Keratinocyte (primary cell): ENCODE measurements around the gene CLK1. TPM values are rescaled to one million over a fixed set of nuclear protein-coding genes. Genes with fewer than 3 reads are reported as not detected.

ENCODE experiments used
- DNase-seq: peaks from one replicate; pipeline ENCODE4 v3.0.0-alpha.2; 2011; ENCODE audit warnings: low read depth, missing footprints, low spot score
- FAIRE-seq: peaks from 2 replicates; lab custom pipeline; 2011; peaks lifted over from hg19 to GRCh38; lab: Jason Lieb, UNC
- H2AFZ ChIP-seq: 2 replicates; pipeline ENCODE4 v1.6.0; 2012; ENCODE audit warnings: low read length, control low read depth, inconsistent platforms; ENCODE audit not compliant: control insufficient read depth
- H3K27ac ChIP-seq: 2 replicates; pipeline ENCODE4 v1.5.1; 2011; ENCODE audit warnings: low read length; ENCODE audit not compliant: control insufficient read depth, insufficient read depth
- H3K27me3 ChIP-seq: 3 replicates; pipeline ENCODE4 v1.6.0; 2011; ENCODE audit warnings: low read length; ENCODE audit not compliant: control insufficient read depth, insufficient read depth; ENCODE audit errors: extremely low read depth
- H3K36me3 ChIP-seq, 2 experiments: 2 replicates in 1 of 2; 3 replicates in 1 of 2; pipeline ENCODE4 v1.5.1; 2011; ENCODE audit warnings: low read length in 2 of 2, mild to moderate bottlenecking in 1 of 2; ENCODE audit not compliant: control insufficient read depth in 2 of 2, insufficient read depth in 2 of 2; ENCODE audit errors: extremely low read depth in 1 of 2
- H3K4me1 ChIP-seq: 3 replicates; pipeline ENCODE4 v1.5.1; 2011; ENCODE audit warnings: low read length; ENCODE audit not compliant: control insufficient read depth, insufficient read depth; ENCODE audit errors: extremely low read depth
- H3K4me2 ChIP-seq: 3 replicates; pipeline ENCODE4 v1.6.0; 2011; ENCODE audit warnings: low read depth, low read length; ENCODE audit not compliant: control insufficient read depth, insufficient read depth; ENCODE audit errors: extremely low read depth
- H3K4me3 ChIP-seq, 3 experiments: fragments of 200-600 bp in 1 of 3; sonication (generic) in 1 of 3; 2 replicates in 2 of 3; 3 replicates in 1 of 3; pipeline ENCODE4 v1.5.1; 2011 to 2016; ENCODE audit warnings: low read length in 3 of 3, mild to moderate bottlenecking in 3 of 3, control low read depth in 2 of 3, inconsistent platforms in 1 of 3, low read depth in 1 of 3, mixed read lengths in 1 of 3, mixed run types in 1 of 3, moderate library complexity in 1 of 3; ENCODE audit not compliant: control insufficient read depth in 2 of 3, insufficient read depth in 2 of 3; ENCODE audit errors: extremely low read depth in 1 of 3
- H3K79me2 ChIP-seq: 2 replicates; pipeline ENCODE4 v1.6.0; 2012; ENCODE audit warnings: low read length; ENCODE audit not compliant: control insufficient read depth, insufficient read depth
- H3K9ac ChIP-seq: 3 replicates; pipeline ENCODE4 v1.6.0; 2011; ENCODE audit warnings: low read length; ENCODE audit not compliant: control insufficient read depth, insufficient read depth; ENCODE audit errors: extremely low read depth
- H3K9me1 ChIP-seq: 3 replicates; pipeline ENCODE4 v1.6.0; 2011; ENCODE audit warnings: low read length; ENCODE audit not compliant: control insufficient read depth, insufficient read depth; ENCODE audit errors: extremely low read depth
- H3K9me3 ChIP-seq: 2 replicates; pipeline ENCODE4 v1.5.1; 2012; ENCODE audit warnings: low read depth, low read length; ENCODE audit not compliant: control insufficient read depth
- H4K20me1 ChIP-seq: 3 replicates; pipeline ENCODE4 v1.6.0; 2011; ENCODE audit warnings: low read length; ENCODE audit not compliant: control insufficient read depth, insufficient read depth; ENCODE audit errors: extremely low read depth
- EZH2 ChIP-seq: IDR thresholded peaks from one replicate; pipeline ENCODE4 v1.6.1; 2012; ENCODE audit warnings: inconsistent platforms, mild to moderate bottlenecking, low read length, moderate library complexity
- dilution Hi-C: fragments of 300-500 bp; cut with MboI; formaldehyde crosslinking; loops from one replicate; pipeline ENCODE4 v1.7.0; 2020; ENCODE audit warnings: low sequenced_read_pairs; ENCODE audit not compliant: extremely low pct_ligation_motif_present
- polyA plus RNA-seq, 5 experiments: library from polyadenylated mRNA; depleted of rRNA in 3 of 5; stranded (reverse) in 3 of 5; stranded (forward) in 1 of 5; unstranded in 1 of 5; fragments of >200 nt; gene quantifications; 1 replicate in 1 of 5; 2 replicates in 3 of 5; 3 replicates in 1 of 5; pipeline versions ENCODE4 v1.2.1 to v1.2.3, GENCODE V29; 2011 to 2012; ENCODE audit warnings: missing spikeins in 2 of 5, low read depth in 1 of 5, low replicate concordance in 1 of 5
- TF ChIP-seq, protein P1 (sequence below), 3 experiments: IDR thresholded peaks in 1 of 3; conservative IDR thresholded peaks in 1 of 3; optimal IDR thresholded peaks in 1 of 3; 2 replicates in 2 of 3; 3 replicates in 1 of 3; pipeline versions ENCODE3 to v1.5.1; 2011; ENCODE audit warnings: low read length in 3 of 3, mild to moderate bottlenecking in 3 of 3, moderate library complexity in 2 of 3, control low read depth in 1 of 3, inconsistent platforms in 1 of 3; ENCODE audit not compliant: insufficient read depth in 2 of 3; ENCODE audit errors: extremely low read depth in 1 of 3

Gene CLK1
- polyA plus RNA-seq, 1 donor (not counting 4 experiments of a cell fraction or from before 2014, with no cell fraction given): 70.4 TPM

DNA sequence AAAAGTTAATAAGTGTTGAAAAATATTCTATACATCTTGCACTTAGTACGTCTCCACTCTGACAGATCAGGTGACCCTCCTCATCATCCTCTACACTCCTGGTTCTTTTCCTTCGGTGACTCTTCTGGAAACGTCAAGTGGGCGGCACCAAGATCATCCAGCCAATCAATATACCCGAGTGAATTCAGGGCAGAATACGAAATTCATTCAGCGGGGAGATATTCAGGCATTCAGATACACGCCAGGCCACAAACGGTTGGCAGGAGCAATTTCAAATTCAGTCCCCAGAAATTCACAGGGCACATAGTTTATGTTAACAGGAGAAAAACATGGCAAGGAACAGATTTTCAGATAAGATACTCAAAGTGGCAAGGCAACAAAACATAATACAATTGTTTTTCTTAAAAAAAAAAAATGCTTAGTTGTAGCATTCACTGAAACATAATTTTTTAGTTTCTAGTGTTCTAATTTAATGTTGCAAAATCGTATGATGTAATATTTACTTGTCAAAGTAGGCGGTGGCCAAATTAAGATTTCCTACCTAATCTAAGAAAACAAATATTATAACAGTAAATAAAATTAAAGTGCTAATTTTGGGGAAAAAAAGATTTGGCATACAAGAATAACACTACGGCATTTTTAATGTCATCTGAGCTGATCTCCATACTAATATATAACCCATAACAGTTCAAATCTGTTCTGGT lies 4.2 kb downstream of the CLK1 start:
- Histone ChIP-seq H4K20me1 (no peaks in the 10 kb centered on the region), H3K9ac (peak overlapping the region; percentile 16), H3K4me3 (peak overlapping the region in 2 of 3 experiments; percentile 38 to 92), H3K27me3 (no peaks in the 10 kb centered on the region), H3K4me2 (peak overlapping the region; percentile 83), H3K36me3 (peaks cover 16 to 42% of the 10 kb centered on the region in 2 experiments), H2AFZ (no peak overlapping the region), H3K9me1 (no peaks in the 10 kb centered on the region), H3K27ac (peak overlapping the region; percentile 29), H3K79me2 (peaks cover 76% of the 10 kb centered on the region), H3K4me1 (peaks cover 20% of the 10 kb centered on the region), H3K9me3 (no peaks in the 10 kb centered on the region)
- DNase-seq: no peak
- TF ChIP-seq EZH2: no peak
- TF ChIP-seq, protein P1, sequence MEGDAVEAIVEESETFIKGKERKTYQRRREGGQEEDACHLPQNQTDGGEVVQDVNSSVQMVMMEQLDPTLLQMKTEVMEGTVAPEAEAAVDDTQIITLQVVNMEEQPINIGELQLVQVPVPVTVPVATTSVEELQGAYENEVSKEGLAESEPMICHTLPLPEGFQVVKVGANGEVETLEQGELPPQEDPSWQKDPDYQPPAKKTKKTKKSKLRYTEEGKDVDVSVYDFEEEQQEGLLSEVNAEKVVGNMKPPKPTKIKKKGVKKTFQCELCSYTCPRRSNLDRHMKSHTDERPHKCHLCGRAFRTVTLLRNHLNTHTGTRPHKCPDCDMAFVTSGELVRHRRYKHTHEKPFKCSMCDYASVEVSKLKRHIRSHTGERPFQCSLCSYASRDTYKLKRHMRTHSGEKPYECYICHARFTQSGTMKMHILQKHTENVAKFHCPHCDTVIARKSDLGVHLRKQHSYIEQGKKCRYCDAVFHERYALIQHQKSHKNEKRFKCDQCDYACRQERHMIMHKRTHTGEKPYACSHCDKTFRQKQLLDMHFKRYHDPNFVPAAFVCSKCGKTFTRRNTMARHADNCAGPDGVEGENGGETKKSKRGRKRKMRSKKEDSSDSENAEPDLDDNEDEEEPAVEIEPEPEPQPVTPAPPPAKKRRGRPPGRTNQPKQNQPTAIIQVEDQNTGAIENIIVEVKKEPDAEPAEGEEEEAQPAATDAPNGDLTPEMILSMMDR (optimal IDR thresholded peaks at IDR 0.05 in 1 of 3, IDR thresholded peaks at IDR 0.05 in 1 of 3, conservative IDR thresholded peaks at IDR 0.05 in 1 of 3; ENCODE audit: extremely low read depth in 1 of 3, insufficient read depth in 2 of 3, low read length in 3 of 3): no peak
- no peak for FAIRE-seq
- dilution Hi-C loops: no loop called here

DNA sequence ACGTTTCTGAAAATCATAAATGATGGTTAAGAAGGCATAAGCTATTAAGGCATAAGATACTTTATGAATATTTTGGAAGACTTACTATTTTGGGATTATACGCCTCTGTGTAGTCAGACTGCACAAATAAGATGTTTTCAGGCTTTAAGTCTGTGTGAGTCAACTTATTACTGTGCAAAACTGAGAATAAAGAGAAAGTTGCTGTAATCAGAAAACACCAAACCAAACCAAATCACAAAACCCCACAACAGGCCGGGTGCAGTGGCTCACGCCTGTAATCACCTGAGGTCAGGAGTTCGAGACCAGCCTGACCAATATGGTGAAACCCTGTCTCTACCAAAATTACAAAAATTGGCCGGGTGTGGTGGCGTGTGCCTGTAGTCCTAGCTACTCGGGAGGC lies 7.7 kb downstream of the CLK1 start:
- no peak overlapping the region for H3K4me2 ChIP-seq
- H2AFZ ChIP-seq: no peak overlapping the region
- FAIRE-seq (no peak), DNase-seq (no peak)
- no peaks in the 10 kb centered on the region for H4K20me1 ChIP-seq
- H3K79me2 ChIP-seq: peaks cover 49% of the 10 kb centered on the region
- H3K27ac ChIP-seq: no peak overlapping the region
- no peak overlapping the region for H3K4me3 ChIP-seq
- H3K27me3 ChIP-seq: no peaks in the 10 kb centered on the region
- dilution Hi-C loops: no loop called here
- peaks cover 25 to 57% of the 10 kb centered on the region in 2 experiments for H3K36me3 ChIP-seq
- peaks cover 18% of the 10 kb centered on the region for H3K4me1 ChIP-seq
- no peak overlapping the region for H3K9ac ChIP-seq
- no peaks in the 10 kb centered on the region for H3K9me3 ChIP-seq
- TF ChIP-seq, protein P1 (optimal IDR thresholded peaks at IDR 0.05 in 1 of 3, IDR thresholded peaks at IDR 0.05 in 1 of 3, conservative IDR thresholded peaks at IDR 0.05 in 1 of 3; ENCODE audit: extremely low read depth in 1 of 3, insufficient read depth in 2 of 3, low read length in 3 of 3): no peak
- no peaks in the 10 kb centered on the region for H3K9me1 ChIP-seq
